HepG2 (cell line): ENCODE data around the gene DNAJC2. TPM values are rescaled to one million over a fixed set of nuclear protein-coding genes. Genes with fewer than 3 reads are reported as not detected.
A peak's percentile ranks its signal among the peaks of the same experiment; 100 is the strongest.

ENCODE experiments used
- CHCHD3 ChIP-seq: sonication (generic); formaldehyde crosslinking; IDR thresholded peaks from 2 replicates; pipeline ENCODE4 v1.8.0; 2022; ENCODE audit warnings: mild to moderate bottlenecking, missing genetic modification reagents, moderate library complexity
- ETV6 ChIP-seq: sonication (generic); formaldehyde crosslinking; conservative IDR thresholded peaks from 2 replicates; pipeline ENCODE4 v1.4.0; 2020; ENCODE audit warnings: missing genetic modification reagents
- KLF13 ChIP-seq: sonication (generic); formaldehyde crosslinking; IDR thresholded peaks from 2 replicates; pipeline ENCODE4 v1.4.0; 2020; ENCODE audit warnings: mild to moderate bottlenecking, missing genetic modification reagents
- MIXL1 ChIP-seq: IDR thresholded peaks from 2 replicates; pipeline ENCODE4 v1.6.1; 2016
- PITX1 ChIP-seq: sonication (generic); formaldehyde crosslinking; IDR thresholded peaks from 2 replicates; pipeline ENCODE4 v1.5.1; 2020; ENCODE audit warnings: mild to moderate bottlenecking, missing genetic modification reagents
- RCOR2 ChIP-seq: IDR thresholded peaks from 2 replicates; pipeline ENCODE4 v1.6.1; 2016; ENCODE audit warnings: missing biosample characterization, missing genetic modification reagents
- SOX13 ChIP-seq, 3 experiments: fragments of 450-650 bp in 1 of 3; sonication (generic) in 1 of 3; formaldehyde crosslinking in 1 of 3; IDR thresholded peaks in 2 of 3; conservative IDR thresholded peaks in 1 of 3; 2 replicates each; pipeline versions ENCODE4 v1.5.0 to v1.6.1; 2016 to 2020; ENCODE audit warnings: antibody characterized with exemption in 1 of 3, mild to moderate bottlenecking in 1 of 3, missing compliant biosample characterization in 1 of 3, missing genetic modification reagents in 1 of 3, moderate library complexity in 1 of 3
- ZNF350 ChIP-seq: sonication (generic); formaldehyde crosslinking; IDR thresholded peaks from 2 replicates; pipeline ENCODE4 v1.4.0; 2020; ENCODE audit warnings: mild to moderate bottlenecking, low read depth, missing genetic modification reagents, borderline replicate concordance
- ZNF674 ChIP-seq: sonication (generic); formaldehyde crosslinking; IDR thresholded peaks from 2 replicates; pipeline ENCODE4 v1.5.0; 2020; ENCODE audit warnings: low read depth, mild to moderate bottlenecking, missing genetic modification reagents
- ZNF709 ChIP-seq: sonication (generic); formaldehyde crosslinking; IDR thresholded peaks from 2 replicates; pipeline ENCODE4 v1.5.0; 2020; ENCODE audit warnings: mild to moderate bottlenecking, missing genetic modification reagents
- polyA plus RNA-seq, 8 experiments: library from polyadenylated mRNA; depleted of rRNA in 3 of 8; stranded (reverse) in 7 of 8; unstranded in 1 of 8; fragments of >200 nt; fragmentation: Illumina TruSeq in 4 of 8; extraction: Trizol in 4 of 8; gene quantifications; 2 replicates each; pipeline versions ENCODE4 v1.2.1 to v1.2.3, GENCODE V29; 2011 to 2016; ENCODE audit warnings: low read depth in 4 of 8, missing spikeins in 1 of 8, mixed read lengths in 1 of 8; ENCODE audit not compliant: insufficient read depth in 1 of 8
- total RNA-seq, 5 experiments: library from RNA; depleted of rRNA; stranded (reverse); fragments of >200 nt; fragmentation: Illumina TruSeq; extraction: Trizol; gene quantifications; 2 replicates each; pipeline ENCODE4 v1.2.3, GENCODE V29; 2016; ENCODE audit warnings: low read depth in 1 of 5
- TF ChIP-seq, protein P1 (sequence below): sonication (generic); formaldehyde crosslinking; IDR thresholded peaks from 2 replicates; pipeline ENCODE4 v1.4.0; 2020; ENCODE audit warnings: missing genetic modification reagents
- TF ChIP-seq, protein P2 (sequence below): sonication (generic); formaldehyde crosslinking; IDR thresholded peaks from 2 replicates; pipeline ENCODE4 v1.8.1; 2023; ENCODE audit warnings: mild to moderate bottlenecking, moderate library complexity, missing genetic modification reagents
- TF ChIP-seq, protein P3 (sequence below): sonication (generic); formaldehyde crosslinking; IDR thresholded peaks from 2 replicates; pipeline ENCODE4 v1.9.0; 2021; ENCODE audit warnings: missing genetic modification reagents, borderline replicate concordance
- TF ChIP-seq, protein P4 (sequence below): fragments of 450-650 bp; IDR thresholded peaks from 2 replicates; pipeline ENCODE4 v1.6.1; 2017; ENCODE audit warnings: mild to moderate bottlenecking
- TF ChIP-seq, protein P5 (sequence below), 2 experiments: sonication (generic) in 1 of 2; formaldehyde crosslinking in 1 of 2; IDR thresholded peaks; 2 replicates each; pipeline versions ENCODE4 v1.4.0 to v1.6.1; 2018 to 2020; ENCODE audit warnings: missing genetic modification reagents in 2 of 2, borderline replicate concordance in 1 of 2, low read depth in 1 of 2, mild to moderate bottlenecking in 1 of 2, missing biosample characterization in 1 of 2

Gene DNAJC2
- total and polyA plus RNA-seq, 2 of the 13 experiments (the other 11 are each of a cell fraction or from before 2014, with no cell fraction given): 19.6 to 42.0 TPM

DNA sequence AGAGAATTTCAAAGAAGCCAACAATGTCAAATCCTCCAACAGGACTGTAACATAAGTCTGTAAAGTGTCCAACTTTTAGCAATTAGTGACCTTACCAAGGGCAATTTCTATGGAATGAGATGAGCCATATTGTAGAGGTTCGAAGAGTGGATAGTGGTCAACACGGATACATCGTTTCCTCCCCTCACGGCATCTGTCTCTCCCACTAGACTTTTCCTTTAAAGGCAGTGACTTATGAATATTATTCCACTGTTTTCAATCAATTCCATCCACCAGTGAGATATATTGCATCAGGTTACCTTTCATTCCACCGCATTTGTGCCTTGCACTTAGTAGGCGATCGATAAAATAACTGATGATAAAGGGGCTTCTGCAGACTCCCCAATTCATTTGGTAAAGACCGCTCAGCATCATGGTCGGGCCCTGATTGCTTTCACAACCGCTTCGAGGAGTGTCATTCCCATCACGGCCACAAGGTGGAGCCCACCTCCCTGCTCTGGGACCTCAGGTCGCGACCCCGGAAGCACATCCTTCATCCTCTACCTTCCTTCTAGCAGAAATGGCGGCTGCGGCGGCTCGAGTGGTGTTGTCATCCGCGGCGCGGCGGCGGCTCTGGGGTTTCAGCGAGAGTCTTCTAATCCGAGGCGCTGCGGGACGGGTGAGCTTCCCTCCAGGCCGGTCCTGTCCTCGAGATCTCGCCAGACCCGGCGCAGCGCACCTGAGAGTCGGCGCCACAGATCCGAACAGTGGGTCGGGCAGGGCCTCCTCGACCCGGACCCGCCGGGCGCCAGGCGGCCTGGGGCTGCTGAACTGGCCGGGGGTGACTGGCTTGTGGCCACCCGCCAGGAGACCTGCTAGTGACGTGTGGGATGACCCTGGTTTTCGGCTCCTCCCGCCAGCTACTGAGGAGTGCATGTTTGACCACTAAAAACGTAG, 47.4 kb downstream of the DNAJC2 start, which contains the start of gene PMPCB (continued):
- TF ChIP-seq, protein P1, sequence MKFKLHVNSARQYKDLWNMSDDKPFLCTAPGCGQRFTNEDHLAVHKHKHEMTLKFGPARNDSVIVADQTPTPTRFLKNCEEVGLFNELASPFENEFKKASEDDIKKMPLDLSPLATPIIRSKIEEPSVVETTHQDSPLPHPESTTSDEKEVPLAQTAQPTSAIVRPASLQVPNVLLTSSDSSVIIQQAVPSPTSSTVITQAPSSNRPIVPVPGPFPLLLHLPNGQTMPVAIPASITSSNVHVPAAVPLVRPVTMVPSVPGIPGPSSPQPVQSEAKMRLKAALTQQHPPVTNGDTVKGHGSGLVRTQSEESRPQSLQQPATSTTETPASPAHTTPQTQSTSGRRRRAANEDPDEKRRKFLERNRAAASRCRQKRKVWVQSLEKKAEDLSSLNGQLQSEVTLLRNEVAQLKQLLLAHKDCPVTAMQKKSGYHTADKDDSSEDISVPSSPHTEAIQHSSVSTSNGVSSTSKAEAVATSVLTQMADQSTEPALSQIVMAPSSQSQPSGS: peak; percentile 70; the same call in 1 of the 2 replicates
- TF ChIP-seq ETV6 (CRISPR knock-in tag) (no peak; the same call in 1 of the 2 replicates), PITX1 (CRISPR knock-in tag) (0 out of 2 replicates have a peak, but pooled peaks have one; percentile 60), MIXL1 (CRISPR knock-in tag) (peak; percentile 29; the same call in 1 of the 2 replicates), SOX13 (IDR thresholded peaks at IDR 0.05) (no peak), SOX13 (CRISPR knock-in tag; conservative IDR thresholded peaks at IDR 0.05 in 1 of 2, IDR thresholded peaks at IDR 0.05 in 1 of 2) (peak in 1 of 2 experiments; percentile 57; a peak in 2 of 4 replicates), ZNF350 (CRISPR knock-in tag) (peak; percentile 97), ZNF674 (CRISPR knock-in tag) (no peak), KLF13 (CRISPR knock-in tag) (0 out of 2 replicates have a peak, but pooled peaks have one; percentile 68), ZNF709 (CRISPR knock-in tag) (peak; percentile 78; the same call in 1 of the 2 replicates), RCOR2 (CRISPR knock-in tag) (peak; percentile 71; the same call in 1 of the 2 replicates), CHCHD3 (CRISPR knock-in tag) (peak; percentile 70; the same call in 1 of the 2 replicates)
- TF ChIP-seq, protein P2, sequence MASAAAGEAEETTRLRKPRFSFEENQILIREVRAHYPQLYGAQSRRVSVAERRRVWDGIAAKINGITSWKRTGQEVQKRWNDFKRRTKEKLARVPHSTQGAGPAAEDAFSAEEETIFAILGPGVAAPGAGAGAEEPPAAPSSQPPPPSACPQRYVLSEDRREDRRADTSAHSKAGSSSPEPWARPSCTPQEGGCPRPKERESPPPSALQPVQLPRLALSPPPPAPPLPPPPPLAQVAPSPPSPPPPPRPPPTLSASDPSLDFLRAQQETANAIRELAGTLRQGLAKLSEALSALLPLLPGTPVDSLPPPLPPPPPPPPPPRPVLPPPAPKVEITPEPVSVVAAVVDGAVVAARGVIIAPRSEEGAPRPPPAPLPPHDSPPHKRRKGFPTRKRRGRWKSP: peak; percentile 78; the same call in 1 of the 2 replicates
- TF ChIP-seq, protein P3, sequence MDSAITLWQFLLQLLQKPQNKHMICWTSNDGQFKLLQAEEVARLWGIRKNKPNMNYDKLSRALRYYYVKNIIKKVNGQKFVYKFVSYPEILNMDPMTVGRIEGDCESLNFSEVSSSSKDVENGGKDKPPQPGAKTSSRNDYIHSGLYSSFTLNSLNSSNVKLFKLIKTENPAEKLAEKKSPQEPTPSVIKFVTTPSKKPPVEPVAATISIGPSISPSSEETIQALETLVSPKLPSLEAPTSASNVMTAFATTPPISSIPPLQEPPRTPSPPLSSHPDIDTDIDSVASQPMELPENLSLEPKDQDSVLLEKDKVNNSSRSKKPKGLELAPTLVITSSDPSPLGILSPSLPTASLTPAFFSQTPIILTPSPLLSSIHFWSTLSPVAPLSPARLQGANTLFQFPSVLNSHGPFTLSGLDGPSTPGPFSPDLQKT: no peak
- TF ChIP-seq, protein P4, sequence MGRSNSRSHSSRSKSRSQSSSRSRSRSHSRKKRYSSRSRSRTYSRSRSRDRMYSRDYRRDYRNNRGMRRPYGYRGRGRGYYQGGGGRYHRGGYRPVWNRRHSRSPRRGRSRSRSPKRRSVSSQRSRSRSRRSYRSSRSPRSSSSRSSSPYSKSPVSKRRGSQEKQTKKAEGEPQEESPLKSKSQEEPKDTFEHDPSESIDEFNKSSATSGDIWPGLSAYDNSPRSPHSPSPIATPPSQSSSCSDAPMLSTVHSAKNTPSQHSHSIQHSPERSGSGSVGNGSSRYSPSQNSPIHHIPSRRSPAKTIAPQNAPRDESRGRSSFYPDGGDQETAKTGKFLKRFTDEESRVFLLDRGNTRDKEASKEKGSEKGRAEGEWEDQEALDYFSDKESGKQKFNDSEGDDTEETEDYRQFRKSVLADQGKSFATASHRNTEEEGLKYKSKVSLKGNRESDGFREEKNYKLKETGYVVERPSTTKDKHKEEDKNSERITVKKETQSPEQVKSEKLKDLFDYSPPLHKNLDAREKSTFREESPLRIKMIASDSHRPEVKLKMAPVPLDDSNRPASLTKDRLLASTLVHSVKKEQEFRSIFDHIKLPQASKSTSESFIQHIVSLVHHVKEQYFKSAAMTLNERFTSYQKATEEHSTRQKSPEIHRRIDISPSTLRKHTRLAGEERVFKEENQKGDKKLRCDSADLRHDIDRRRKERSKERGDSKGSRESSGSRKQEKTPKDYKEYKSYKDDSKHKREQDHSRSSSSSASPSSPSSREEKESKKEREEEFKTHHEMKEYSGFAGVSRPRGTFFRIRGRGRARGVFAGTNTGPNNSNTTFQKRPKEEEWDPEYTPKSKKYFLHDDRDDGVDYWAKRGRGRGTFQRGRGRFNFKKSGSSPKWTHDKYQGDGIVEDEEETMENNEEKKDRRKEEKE: no peak
- TF ChIP-seq, protein P5, sequence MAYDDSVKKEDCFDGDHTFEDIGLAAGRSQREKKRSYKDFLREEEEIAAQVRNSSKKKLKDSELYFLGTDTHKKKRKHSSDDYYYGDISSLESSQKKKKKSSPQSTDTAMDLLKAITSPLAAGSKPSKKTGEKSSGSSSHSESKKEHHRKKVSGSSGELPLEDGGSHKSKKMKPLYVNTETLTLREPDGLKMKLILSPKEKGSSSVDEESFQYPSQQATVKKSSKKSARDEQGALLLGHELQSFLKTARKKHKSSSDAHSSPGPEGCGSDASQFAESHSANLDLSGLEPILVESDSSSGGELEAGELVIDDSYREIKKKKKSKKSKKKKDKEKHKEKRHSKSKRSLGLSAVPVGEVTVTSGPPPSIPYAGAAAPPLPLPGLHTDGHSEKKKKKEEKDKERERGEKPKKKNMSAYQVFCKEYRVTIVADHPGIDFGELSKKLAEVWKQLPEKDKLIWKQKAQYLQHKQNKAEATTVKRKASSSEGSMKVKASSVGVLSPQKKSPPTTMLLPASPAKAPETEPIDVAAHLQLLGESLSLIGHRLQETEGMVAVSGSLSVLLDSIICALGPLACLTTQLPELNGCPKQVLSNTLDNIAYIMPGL (CRISPR knock-in tag; IDR thresholded peaks at IDR 0.05; ENCODE audit: borderline replicate concordance in 1 of 2, low read depth in 1 of 2): peak; percentile 96 to 98
